Osteocyte (in vitro differentiated cells): ENCODE data around the gene FAM237A. TPM values are rescaled to one million over a fixed set of nuclear protein-coding genes. Genes with fewer than 3 reads are reported as not detected.

ENCODE experiments used
- DNase-seq: peaks from one replicate; pipeline ENCODE4 v3.0.0; 2021; ENCODE audit warnings: mixed read lengths; ENCODE audit not compliant: unreplicated experiment; ENCODE audit errors: extremely low spot score
- H3K27ac Mint-ChIP-seq: one replicate; pipeline ENCODE4 v1.8.0; 2021; ENCODE audit warnings: mild to moderate bottlenecking, mixed read lengths; ENCODE audit not compliant: unreplicated experiment
- H3K27me3 Mint-ChIP-seq: one replicate; pipeline ENCODE4 v1.8.0; 2021; ENCODE audit warnings: mixed read lengths; ENCODE audit not compliant: unreplicated experiment
- H3K36me3 Mint-ChIP-seq: one replicate; pipeline ENCODE4 v1.8.0; 2021; ENCODE audit warnings: mixed read lengths; ENCODE audit not compliant: unreplicated experiment
- H3K4me1 Mint-ChIP-seq: one replicate; pipeline ENCODE4 v1.8.0; 2021; ENCODE audit warnings: mixed read lengths; ENCODE audit not compliant: unreplicated experiment
- H3K4me3 Mint-ChIP-seq: one replicate; pipeline ENCODE4 v1.8.0; 2021; ENCODE audit warnings: mild to moderate bottlenecking, moderate library complexity, mixed read lengths; ENCODE audit not compliant: unreplicated experiment
- H3K9me3 Mint-ChIP-seq: one replicate; pipeline ENCODE4 v1.8.0; 2021; ENCODE audit warnings: mixed read lengths; ENCODE audit not compliant: unreplicated experiment
- total RNA-seq: library from RNA; stranded (reverse); gene quantifications from 2 replicates; pipeline ENCODE4 v1.2.1, GENCODE V29; 2021
- TF ChIP-seq, protein P1 (sequence below): fragments of 200-600 bp; sonication (generic); IDR thresholded peaks from 2 replicates; pipeline ENCODE4 v1.5.0; 2021; ENCODE audit warnings: antibody characterized with exemption, mild to moderate bottlenecking, moderate library complexity

FAM237A gene
- total RNA-seq, 1 donor from 2014 or later, result not detected

GRCh38 chr2:206626108-206626507, 16.2 kb upstream of the FAM237A start:
- TF ChIP-seq, protein P1, sequence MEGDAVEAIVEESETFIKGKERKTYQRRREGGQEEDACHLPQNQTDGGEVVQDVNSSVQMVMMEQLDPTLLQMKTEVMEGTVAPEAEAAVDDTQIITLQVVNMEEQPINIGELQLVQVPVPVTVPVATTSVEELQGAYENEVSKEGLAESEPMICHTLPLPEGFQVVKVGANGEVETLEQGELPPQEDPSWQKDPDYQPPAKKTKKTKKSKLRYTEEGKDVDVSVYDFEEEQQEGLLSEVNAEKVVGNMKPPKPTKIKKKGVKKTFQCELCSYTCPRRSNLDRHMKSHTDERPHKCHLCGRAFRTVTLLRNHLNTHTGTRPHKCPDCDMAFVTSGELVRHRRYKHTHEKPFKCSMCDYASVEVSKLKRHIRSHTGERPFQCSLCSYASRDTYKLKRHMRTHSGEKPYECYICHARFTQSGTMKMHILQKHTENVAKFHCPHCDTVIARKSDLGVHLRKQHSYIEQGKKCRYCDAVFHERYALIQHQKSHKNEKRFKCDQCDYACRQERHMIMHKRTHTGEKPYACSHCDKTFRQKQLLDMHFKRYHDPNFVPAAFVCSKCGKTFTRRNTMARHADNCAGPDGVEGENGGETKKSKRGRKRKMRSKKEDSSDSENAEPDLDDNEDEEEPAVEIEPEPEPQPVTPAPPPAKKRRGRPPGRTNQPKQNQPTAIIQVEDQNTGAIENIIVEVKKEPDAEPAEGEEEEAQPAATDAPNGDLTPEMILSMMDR, result no peak
- H3K4me3 Mint-ChIP-seq, result no peak overlapping the region
- DNase-seq, result no peak
- no peaks in the 10 kb centered on the region for H3K9me3 Mint-ChIP-seq
- H3K4me1 Mint-ChIP-seq, result no peaks in the 10 kb centered on the region
- H3K36me3 Mint-ChIP-seq, result no peaks in the 10 kb centered on the region
- H3K27me3 Mint-ChIP-seq, result peaks cover 18% of the 10 kb centered on the region
- H3K27ac Mint-ChIP-seq, result no peak overlapping the region

DNA sequence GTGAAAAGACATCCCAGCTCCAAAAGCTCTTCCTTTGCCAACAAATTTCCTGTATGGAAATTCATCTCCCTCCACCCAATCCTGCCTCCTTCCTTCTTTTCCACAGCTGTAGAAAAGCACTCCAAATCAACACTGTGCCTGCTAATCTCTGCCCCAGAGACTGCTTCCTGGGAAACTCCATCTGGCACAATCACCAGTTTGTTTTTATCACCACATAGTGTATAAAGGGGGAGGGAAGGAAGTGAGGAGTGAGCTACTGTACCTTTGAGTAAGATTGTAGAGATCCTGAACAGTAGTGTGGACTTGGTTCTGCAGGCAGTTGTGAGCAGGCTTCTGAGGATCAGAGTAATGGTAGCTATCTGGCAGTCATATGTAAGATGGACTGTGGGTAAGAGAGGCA, 14.7 kb upstream of the FAM237A start:
- Mint-ChIP-seq H3K27me3 (peaks cover 21% of the 10 kb centered on the region), H3K36me3 (no peaks in the 10 kb centered on the region), H3K9me3 (no peaks in the 10 kb centered on the region), H3K4me3 (no peak overlapping the region), H3K27ac (no peak overlapping the region), H3K4me1 (no peaks in the 10 kb centered on the region)
- DNase-seq, result no peak
- TF ChIP-seq, protein P1, result no peak

DNA sequence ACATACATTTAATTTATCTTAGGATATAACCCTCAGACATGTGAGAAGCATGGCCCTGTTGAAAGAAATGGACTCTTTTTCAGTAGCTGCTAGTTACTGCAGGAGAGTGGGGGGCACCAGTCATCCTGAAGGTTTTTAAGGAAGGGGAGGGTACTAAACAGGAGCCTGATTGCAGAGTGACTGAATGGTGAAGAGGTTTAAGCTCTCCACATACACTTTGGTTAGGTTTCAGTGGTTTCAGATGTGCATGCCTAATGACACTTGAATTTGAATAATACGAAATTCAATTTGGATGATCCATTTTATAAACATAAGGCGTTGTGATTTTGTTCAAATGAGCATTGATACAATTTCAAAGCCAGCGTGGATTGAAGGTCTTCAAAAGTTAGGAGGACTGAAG, 10.9 kb upstream of the FAM237A start:
- Mint-ChIP-seq H3K4me3 (no peak overlapping the region), H3K27me3 (peaks cover 28% of the 10 kb centered on the region), H3K4me1 (no peaks in the 10 kb centered on the region), H3K9me3 (no peaks in the 10 kb centered on the region), H3K36me3 (no peaks in the 10 kb centered on the region), H3K27ac (no peak overlapping the region)
- TF ChIP-seq, protein P1, result no peak
- DNase-seq, result no peak

GRCh38 chr2:206635015-206635414, 7.3 kb upstream of the FAM237A start:
- H3K9me3 Mint-ChIP-seq, result no peaks in the 10 kb centered on the region
- H3K36me3 Mint-ChIP-seq, result no peaks in the 10 kb centered on the region
- H3K4me1 Mint-ChIP-seq, result no peaks in the 10 kb centered on the region
- TF ChIP-seq, protein P1, result no peak
- DNase-seq, result no peak
- H3K27ac Mint-ChIP-seq, result no peak overlapping the region
- H3K27me3 Mint-ChIP-seq, result peaks cover 12% of the 10 kb centered on the region
- H3K4me3 Mint-ChIP-seq, result no peak overlapping the region

DNA sequence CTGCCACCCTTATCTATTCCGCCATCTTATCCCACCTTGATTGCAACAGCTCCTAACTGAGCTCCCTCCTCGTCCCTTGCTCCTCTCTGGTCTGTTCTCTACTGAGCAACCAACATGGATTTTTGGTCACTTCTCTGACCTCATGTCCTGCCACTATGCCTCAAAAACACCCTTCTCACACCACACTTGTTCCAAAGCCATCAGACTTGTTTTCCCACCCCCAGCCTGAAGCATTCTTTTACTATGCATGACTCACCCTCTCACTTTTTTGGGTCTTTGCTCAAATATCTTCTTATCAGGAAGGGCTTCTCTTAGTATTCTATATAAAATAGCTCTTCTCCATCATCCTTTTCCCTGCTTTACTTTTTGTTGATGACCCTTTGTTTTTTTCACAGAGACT, 2.7 kb upstream of the FAM237A start:
- H3K4me3 Mint-ChIP-seq, result no peak overlapping the region
- H3K4me1 Mint-ChIP-seq, result peaks cover 2% of the 10 kb centered on the region
- TF ChIP-seq, protein P1, result no peak
- H3K9me3 Mint-ChIP-seq, result no peaks in the 10 kb centered on the region
- no peak overlapping the region for H3K27ac Mint-ChIP-seq
- no peaks in the 10 kb centered on the region for H3K36me3 Mint-ChIP-seq
- H3K27me3 Mint-ChIP-seq, result peaks cover 9% of the 10 kb centered on the region
- no peak for DNase-seq
